Nephron (organoid): Measurements from ENCODE around the gene ADSS1.

Experiments used
- H3K27ac Mint-ChIP-seq, 3 experiments: 2 replicates each; pipeline ENCODE4 v1.8.0; 2020; ENCODE audit warnings: mixed read lengths in 3 of 3, mild to moderate bottlenecking in 2 of 3, moderate library complexity in 1 of 3
- H3K27me3 Mint-ChIP-seq: 2 replicates; pipeline ENCODE4 v1.8.0; 2021; ENCODE audit warnings: low read depth, mild to moderate bottlenecking, moderate library complexity, mixed read lengths
- H3K36me3 Mint-ChIP-seq: 2 replicates; pipeline ENCODE4 v1.8.0; 2020; ENCODE audit warnings: low read depth, mixed read lengths
- H3K4me1 Mint-ChIP-seq: 2 replicates; pipeline ENCODE4 v1.8.0; 2020; ENCODE audit warnings: mixed read lengths
- H3K4me3 Mint-ChIP-seq, 3 experiments: 2 replicates each; pipeline ENCODE4 v1.8.0; 2020; ENCODE audit warnings: mild to moderate bottlenecking in 3 of 3, mixed read lengths in 3 of 3, moderate library complexity in 2 of 3
- H3K9me3 Mint-ChIP-seq: 2 replicates; pipeline ENCODE4 v1.8.0; 2020; ENCODE audit warnings: mixed read lengths
- CTCF ChIP-seq, 3 experiments: fragments of 200-600 bp; sonication (generic); IDR thresholded peaks; one replicate each; pipeline ENCODE4 v1.5.0; 2021; ENCODE audit warnings: antibody characterized with exemption in 3 of 3; ENCODE audit not compliant: unreplicated experiment in 3 of 3

ADSS1 gene

GRCh38 chr14:104776961-104777807 lies 53.2 kb downstream of the ADSS1 start:
- TF ChIP-seq CTCF (IDR thresholded peaks at IDR 0.05; ENCODE audit: unreplicated experiment in 3 of 3), result peak in 2 of 3 experiments; percentile 12 to 15
- H3K9me3 Mint-ChIP-seq, result no peaks in the 10 kb centered on the region
- peaks cover 12% of the 10 kb centered on the region for H3K36me3 Mint-ChIP-seq
- H3K27me3 Mint-ChIP-seq, result no peaks in the 10 kb centered on the region
- H3K27ac Mint-ChIP-seq, result no peak overlapping the region
- H3K4me1 Mint-ChIP-seq, result no peaks in the 10 kb centered on the region
- no peak overlapping the region for H3K4me3 Mint-ChIP-seq

- H3K4me3 Mint-ChIP-seq, result no peak overlapping the region
- H3K27ac Mint-ChIP-seq, result no peak overlapping the region
- H3K4me1 Mint-ChIP-seq, result no peaks in the 10 kb centered on the region
- H3K27me3 Mint-ChIP-seq, result no peaks in the 10 kb centered on the region
- TF ChIP-seq CTCF (IDR thresholded peaks at IDR 0.05; ENCODE audit: unreplicated experiment in 3 of 3), result no peak
- no peaks in the 10 kb centered on the region for H3K9me3 Mint-ChIP-seq
- H3K36me3 Mint-ChIP-seq, result peaks cover 6% of the 10 kb centered on the region
These were observed 53.8 kb downstream of the ADSS1 start for GRCh38 chr14:104777808-104778249.

- Mint-ChIP-seq H3K27me3 (no peaks in the 10 kb centered on the region), H3K4me3 (no peak overlapping the region), H3K4me1 (no peaks in the 10 kb centered on the region), H3K9me3 (no peaks in the 10 kb centered on the region), H3K36me3 (peaks cover 3% of the 10 kb centered on the region), H3K27ac (no peak overlapping the region)
- TF ChIP-seq CTCF (IDR thresholded peaks at IDR 0.05; ENCODE audit: unreplicated experiment in 3 of 3), result no peak
These were observed 54.8 kb downstream of the ADSS1 start for GRCh38 chr14:104778694-104779331.

GRCh38 chr14:104779776-104780512 lies 55.9 kb downstream of the ADSS1 start:
- peaks cover 3% of the 10 kb centered on the region for H3K36me3 Mint-ChIP-seq
- no peak overlapping the region for H3K27ac Mint-ChIP-seq
- H3K4me1 Mint-ChIP-seq, result no peaks in the 10 kb centered on the region
- H3K9me3 Mint-ChIP-seq, result no peaks in the 10 kb centered on the region
- no peak overlapping the region for H3K4me3 Mint-ChIP-seq
- TF ChIP-seq CTCF (IDR thresholded peaks at IDR 0.05; ENCODE audit: unreplicated experiment in 3 of 3), result no peak
- no peaks in the 10 kb centered on the region for H3K27me3 Mint-ChIP-seq

- H3K27me3 Mint-ChIP-seq, result no peaks in the 10 kb centered on the region
- H3K4me3 Mint-ChIP-seq, result no peak overlapping the region
- peaks cover 3% of the 10 kb centered on the region for H3K36me3 Mint-ChIP-seq
- TF ChIP-seq CTCF (IDR thresholded peaks at IDR 0.05; ENCODE audit: unreplicated experiment in 3 of 3), result no peak
- no peaks in the 10 kb centered on the region for H3K9me3 Mint-ChIP-seq
- H3K27ac Mint-ChIP-seq, result no peak overlapping the region
- H3K4me1 Mint-ChIP-seq, result no peaks in the 10 kb centered on the region
These were observed 56.5 kb downstream of the ADSS1 start for GRCh38 chr14:104780513-104781030.
